ENCODE results near the gene SAPCD2. TPM values are rescaled to one million over a fixed set of nuclear protein-coding genes. Genes with fewer than 3 reads are reported as not detected.
"Not testable (repeated sequence)": the region's sequence is repeated elsewhere in the genome, so short reads cannot be mapped to it uniquely, and the experiment has no call there.

The SAPCD2 gene
- total and polyA plus RNA-seq, 2 of the 4 experiments (the other 2 are of a cell fraction), result 3.4 to 4.9 TPM

- Histone ChIP-seq H3K4me1 (ENCODE audit: control insufficient read depth, insufficient read depth, low read length) (no peaks in the 10 kb centered on the region), H3K27ac (ENCODE audit: insufficient read depth, low read length) (no peak overlapping the region), H4K5ac (ENCODE audit: low read depth, low read length) (no peak overlapping the region), H3K79me1 (ENCODE audit: low read depth in 1 of 2, low read length in 2 of 2) (no peaks in the 10 kb centered on the region), H3K36me3 (ENCODE audit: control insufficient read depth, insufficient read depth, low read length) (peaks cover 5% of the 10 kb centered on the region), H3K23ac (ENCODE audit: low read depth, low read length) (no peak overlapping the region), H3K27me3 (ENCODE audit: control insufficient read depth, insufficient read depth, low read length) (peaks cover 2% of the 10 kb centered on the region; the same call in 1 of the 2 replicates), H2BK15ac (ENCODE audit: low read depth, low read length) (no peak overlapping the region), H4K8ac (ENCODE audit: low read depth in 2 of 2, low read length in 2 of 2) (no peak overlapping the region), H3K4me2 (ENCODE audit: low read depth, low read length) (no peak overlapping the region), H2AK9ac (replicated peaks; ENCODE audit: low read depth, low read length, poor library complexity) (no peak overlapping the region), H2BK20ac (ENCODE audit: low read depth, low read length) (no peak overlapping the region), H2AK5ac (ENCODE audit: low read depth, low read length) (no peak overlapping the region), H4K91ac (ENCODE audit: insufficient read depth, low read depth, low read length) (no peak overlapping the region), H4K20me1 (ENCODE audit: insufficient read depth, low read length) (no peaks in the 10 kb centered on the region; the same call in 1 of the 2 replicates), H3K56ac (ENCODE audit: extremely low read depth, insufficient read depth, low read length) (no peak overlapping the region), H2BK120ac (ENCODE audit: low read depth, low read length) (no peak overlapping the region), H3K9ac (ENCODE audit: low read depth, low read length) (no peak overlapping the region), H3K4me3 (ENCODE audit: insufficient read depth, low read depth, low read length) (no peak overlapping the region), H3K14ac (replicated peaks; ENCODE audit: low read depth, low read length) (no peak overlapping the region), H3K9me1 (ENCODE audit: insufficient read depth, low read length) (no peaks in the 10 kb centered on the region), H2BK5ac (ENCODE audit: low read depth, low read length, poor library complexity, severe bottlenecking) (no peak overlapping the region), H3K4ac (ENCODE audit: low read depth, low read length) (no peak overlapping the region), H3K9me3 (ENCODE audit: control insufficient read depth, insufficient read depth, low read length) (no peaks in the 10 kb centered on the region), H3K18ac (ENCODE audit: low read depth, low read length) (no peak overlapping the region), H2AFZ (replicated peaks; ENCODE audit: low read length, poor library complexity) (no peak overlapping the region)
- BruUV-seq (replicated peaks), result no TSS peak
- CTCF ChIA-PET, result interaction anchor here (0.6 to 3.1 kb wide), 6 partner anchors 12 to 247 kb away, joined by 3 to 27 read pairs (median 4); partner anchors contain the start of gene NPDC1
- ATAC-seq (ENCODE audit: low read depth) (no peak), DNase-seq (no peak)
- dilution Hi-C loops (cut with HindIII; ENCODE audit: low sequenced_read_pairs, unreplicated experiment), result no loop called here
- WGBS, 2 experiments (ENCODE audit: extremely low coverage in 2 of 2, insufficient read length in 1 of 2), result 72% methylated on average over 8 of the region's 15 CpGs; no CpG with 5 or more reads in 1 of the 2 experiments
- TF ChIP-seq MAFK (IDR thresholded peaks at IDR 0.05; ENCODE audit: low read depth, low read length), result no peak
- TF ChIP-seq CTCF (conservative IDR thresholded peaks at IDR 0.05; ENCODE audit: low read depth, low read length), result no peak
- no peak for TF ChIP-seq RFX5 (IDR thresholded peaks at IDR 0.05; ENCODE audit: low read depth, low read length)
- no peak for TF ChIP-seq POLR2A (IDR thresholded peaks at IDR 0.05; ENCODE audit: low read depth, low read length)
- TF ChIP-seq RAD21 (IDR thresholded peaks at IDR 0.05; ENCODE audit: low read length), result no peak
- no peak for TF ChIP-seq CEBPB (IDR thresholded peaks at IDR 0.05; ENCODE audit: low read depth, low read length)
- no peak for TF ChIP-seq CHD1 (IDR thresholded peaks at IDR 0.05; ENCODE audit: low read depth, low read length)
- intact Hi-C loops (cut with micrococcal nuclease), result no loop called here
- in situ Hi-C loops (cut with MboI; ENCODE audit: low sequenced_read_pairs), result loop anchor here (10.0 kb wide), 1 partner anchor 249 kb away; no protein-coding TSS in a partner anchor
- POLR2A ChIA-PET (ENCODE audit: unreplicated experiment), result no interaction called here
Measured at GRCh38 chr9:137034039-137034708, 36.2 kb downstream of the SAPCD2 start.

- H3K9ac ChIP-seq (ENCODE audit: low read depth, low read length); H3K14ac ChIP-seq (replicated peaks; ENCODE audit: low read depth, low read length); H2BK5ac ChIP-seq (ENCODE audit: low read depth, low read length, poor library complexity, severe bottlenecking); H3K27me3 ChIP-seq (ENCODE audit: control insufficient read depth, insufficient read depth, low read length); H3K4me2 ChIP-seq (ENCODE audit: low read depth, low read length); H2BK15ac ChIP-seq (ENCODE audit: low read depth, low read length); H3K4me1 ChIP-seq (ENCODE audit: control insufficient read depth, insufficient read depth, low read length); H3K18ac ChIP-seq (ENCODE audit: low read depth, low read length); H2BK20ac ChIP-seq (ENCODE audit: low read depth, low read length); DNase-seq; H2BK120ac ChIP-seq (ENCODE audit: low read depth, low read length); H4K5ac ChIP-seq (ENCODE audit: low read depth, low read length); POLR2A ChIA-PET (ENCODE audit: unreplicated experiment); H3K56ac ChIP-seq (ENCODE audit: extremely low read depth, insufficient read depth, low read length); H2AK9ac ChIP-seq (replicated peaks; ENCODE audit: low read depth, low read length, poor library complexity); intact Hi-C loops (cut with micrococcal nuclease); H3K36me3 ChIP-seq (ENCODE audit: control insufficient read depth, insufficient read depth, low read length); BruUV-seq (replicated peaks); H4K20me1 ChIP-seq (ENCODE audit: insufficient read depth, low read length); H3K23ac ChIP-seq (ENCODE audit: low read depth, low read length); H3K4me3 ChIP-seq (ENCODE audit: insufficient read depth, low read depth, low read length); H2AK5ac ChIP-seq (ENCODE audit: low read depth, low read length); H3K27ac ChIP-seq (ENCODE audit: insufficient read depth, low read length); H4K8ac ChIP-seq (ENCODE audit: low read depth in 2 of 2, low read length in 2 of 2); H4K91ac ChIP-seq (ENCODE audit: insufficient read depth, low read depth, low read length); H3K9me3 ChIP-seq (ENCODE audit: control insufficient read depth, insufficient read depth, low read length); H3K9me1 ChIP-seq (ENCODE audit: insufficient read depth, low read length); H3K79me1 ChIP-seq (ENCODE audit: low read depth in 1 of 2, low read length in 2 of 2); H3K4ac ChIP-seq (ENCODE audit: low read depth, low read length); H2AFZ ChIP-seq (replicated peaks; ENCODE audit: low read length, poor library complexity); dilution Hi-C loops (cut with HindIII; ENCODE audit: low sequenced_read_pairs, unreplicated experiment); ATAC-seq (ENCODE audit: low read depth): not testable (repeated sequence)
- in situ Hi-C loops (cut with MboI; ENCODE audit: low sequenced_read_pairs), result loop anchor here (10.0 kb wide), 1 partner anchor 249 kb away; no protein-coding TSS in a partner anchor
- CTCF ChIA-PET, result interaction anchor here (2.2 kb wide), 1 partner anchor 13 kb away, joined by 14 read pairs; the partner anchor contains the start of gene NPDC1
- no CpG with 5 or more reads among the region's 5 CpGs for WGBS, 2 experiments (ENCODE audit: extremely low coverage in 2 of 2, insufficient read length in 1 of 2)
Measured at GRCh38 chr9:137033481-137033880, 36.9 kb downstream of the SAPCD2 start.
